ENCODE measurements around the gene TULP3. TPM values are rescaled to one million over a fixed set of nuclear protein-coding genes. Genes with fewer than 3 reads are reported as not detected.

TULP3 gene
- total RNA-seq, 3 donors from 2014 or later = 18.6 to 22.6 (median 20.8) TPM

DNA sequence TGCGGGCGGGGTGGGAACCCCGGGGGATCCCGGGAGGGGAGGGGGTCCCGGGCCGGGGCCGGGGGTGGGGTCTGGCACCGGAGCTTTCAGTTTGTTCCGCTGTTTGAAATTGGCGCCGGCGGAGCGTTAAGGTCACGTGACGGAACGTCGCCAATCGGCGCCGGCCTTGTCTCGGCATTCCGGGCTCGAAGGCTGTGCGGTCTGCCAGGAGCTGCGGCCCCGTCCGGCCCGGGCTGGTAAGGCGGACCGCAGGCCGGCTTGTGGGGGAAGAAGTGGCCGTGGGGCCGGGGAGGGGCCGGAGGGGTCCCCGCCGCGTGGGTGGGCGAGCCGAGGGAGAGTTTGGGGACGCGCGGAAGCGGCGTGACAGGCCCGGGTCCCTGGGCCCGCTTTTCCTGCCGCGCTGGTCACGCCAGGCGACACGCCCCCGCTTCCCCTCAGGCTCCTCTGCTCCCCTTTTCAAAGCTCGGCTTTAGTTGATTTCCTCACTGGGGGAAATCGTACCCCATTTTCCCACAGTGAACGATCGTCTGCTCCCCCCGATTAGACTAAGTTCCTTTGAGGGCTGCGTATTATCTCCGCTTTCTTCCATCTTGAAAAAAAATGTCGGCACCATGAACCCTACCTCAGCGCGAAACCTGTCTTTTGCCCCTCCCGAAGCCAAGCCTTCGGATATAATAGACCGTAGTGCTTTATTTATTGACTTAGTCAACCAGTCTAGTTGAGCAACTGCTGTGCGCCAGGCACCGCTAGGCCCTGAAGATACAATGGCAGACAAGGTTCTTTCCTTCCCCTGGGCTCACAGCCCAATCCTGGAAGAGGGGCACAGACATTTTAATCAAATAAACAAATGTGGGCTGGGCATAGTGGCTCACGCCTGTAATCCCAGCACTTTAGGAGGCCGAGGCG is 13.4 kb upstream of the TULP3 start, which contains the start of the genes FOXM1 and RHNO1:
TSS of gene FOXM1 (minus strand) at position 128 of the 906 bp plus-strand sequence. CDS start 2,696 bp downstream, outside the sequence.
TSS of gene RHNO1 (plus strand) at position 177 of the 906 bp plus-strand sequence. CDS start 8,144 bp downstream, outside the sequence.
- Histone ChIP-seq H3K27me3 (no peaks in the 10 kb centered on the region), H3K9me3 (no peaks in the 10 kb centered on the region), H3K27ac (peak within 1 kb of the TSS; percentile 95 to 98), H3K4me1 (peaks cover 7 to 13% of the 10 kb centered on the region in 2 donors), H3K4me3 (peak within 1 kb of the TSS; percentile 77 to 94 (median 90)), H3K36me3 (no peaks in the 10 kb centered on the region)
- intact Hi-C loops (cut with DNase I; ENCODE audit: low total_unique reads) = loop anchor here (5.0 kb wide), 1 partner anchor 65 kb away; the partner anchor contains the start of gene ITFG2
- peak; percentile 84 to 90 for DNase-seq (ENCODE audit: low spot score in 2 of 2)
- TF ChIP-seq POLR2A (IDR thresholded peaks at IDR 0.05) (peak; percentile 70), POLR2AphosphoS5 (IDR thresholded peaks at IDR 0.05) (peak; percentile 38 to 91 (median 54))
- TF ChIP-seq, protein P1, sequence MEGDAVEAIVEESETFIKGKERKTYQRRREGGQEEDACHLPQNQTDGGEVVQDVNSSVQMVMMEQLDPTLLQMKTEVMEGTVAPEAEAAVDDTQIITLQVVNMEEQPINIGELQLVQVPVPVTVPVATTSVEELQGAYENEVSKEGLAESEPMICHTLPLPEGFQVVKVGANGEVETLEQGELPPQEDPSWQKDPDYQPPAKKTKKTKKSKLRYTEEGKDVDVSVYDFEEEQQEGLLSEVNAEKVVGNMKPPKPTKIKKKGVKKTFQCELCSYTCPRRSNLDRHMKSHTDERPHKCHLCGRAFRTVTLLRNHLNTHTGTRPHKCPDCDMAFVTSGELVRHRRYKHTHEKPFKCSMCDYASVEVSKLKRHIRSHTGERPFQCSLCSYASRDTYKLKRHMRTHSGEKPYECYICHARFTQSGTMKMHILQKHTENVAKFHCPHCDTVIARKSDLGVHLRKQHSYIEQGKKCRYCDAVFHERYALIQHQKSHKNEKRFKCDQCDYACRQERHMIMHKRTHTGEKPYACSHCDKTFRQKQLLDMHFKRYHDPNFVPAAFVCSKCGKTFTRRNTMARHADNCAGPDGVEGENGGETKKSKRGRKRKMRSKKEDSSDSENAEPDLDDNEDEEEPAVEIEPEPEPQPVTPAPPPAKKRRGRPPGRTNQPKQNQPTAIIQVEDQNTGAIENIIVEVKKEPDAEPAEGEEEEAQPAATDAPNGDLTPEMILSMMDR (IDR thresholded peaks at IDR 0.05) = no peak

DNA sequence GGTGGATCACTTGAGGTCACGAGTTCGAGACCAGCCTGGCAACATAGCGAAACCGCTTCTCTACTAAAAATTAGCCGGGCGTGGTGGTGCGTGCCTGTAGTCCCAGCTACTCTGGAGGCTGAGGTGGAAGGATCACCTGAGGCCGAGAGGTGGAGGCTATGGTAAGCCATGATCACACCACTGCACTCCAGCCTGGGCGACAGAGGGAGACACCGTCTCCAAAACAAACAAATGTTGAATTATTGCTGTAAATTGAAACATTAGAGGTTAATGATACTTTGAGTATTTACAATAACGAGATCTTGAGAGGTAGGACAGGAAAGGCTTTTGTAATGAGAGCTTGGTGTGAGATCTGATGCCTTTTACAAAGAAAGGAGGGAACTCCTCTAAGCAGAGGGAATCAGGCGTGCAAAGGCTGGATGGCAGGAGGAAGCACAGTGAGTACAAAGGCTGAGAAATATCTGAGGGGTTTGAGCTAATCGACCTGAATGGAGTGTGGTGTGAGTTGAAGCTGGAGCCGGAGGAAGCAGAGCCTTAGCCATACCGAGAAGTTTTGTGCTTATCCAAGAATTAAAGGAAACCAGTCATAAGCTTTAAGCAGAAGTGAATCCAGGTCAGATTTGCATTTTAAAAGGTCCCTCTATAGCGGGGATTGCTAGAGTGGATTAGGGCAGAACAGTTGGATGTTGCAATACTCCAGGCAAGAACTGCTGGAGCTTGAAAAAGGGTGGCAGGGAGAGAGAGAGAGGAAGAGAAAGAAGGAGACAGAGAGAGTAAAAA is 12.5 kb upstream of the TULP3 start:
- peak overlapping the region; percentile 77 to 94 (median 90) for H3K4me3 ChIP-seq
- DNase-seq (ENCODE audit: low spot score in 2 of 2) = no peak
- H3K27ac ChIP-seq = peak overlapping the region; percentile 95 to 98
- H3K36me3 ChIP-seq = no peaks in the 10 kb centered on the region
- TF ChIP-seq, protein P1 (IDR thresholded peaks at IDR 0.05) = no peak
- no peak for TF ChIP-seq POLR2A (IDR thresholded peaks at IDR 0.05)
- peaks cover 7 to 13% of the 10 kb centered on the region in 2 donors for H3K4me1 ChIP-seq
- no peaks in the 10 kb centered on the region for H3K9me3 ChIP-seq
- no peaks in the 10 kb centered on the region for H3K27me3 ChIP-seq
- intact Hi-C loops (cut with DNase I; ENCODE audit: low total_unique reads) = loop anchor here (5.0 kb wide), 1 partner anchor 66 kb away; the partner anchor contains the start of gene ITFG2

DNA sequence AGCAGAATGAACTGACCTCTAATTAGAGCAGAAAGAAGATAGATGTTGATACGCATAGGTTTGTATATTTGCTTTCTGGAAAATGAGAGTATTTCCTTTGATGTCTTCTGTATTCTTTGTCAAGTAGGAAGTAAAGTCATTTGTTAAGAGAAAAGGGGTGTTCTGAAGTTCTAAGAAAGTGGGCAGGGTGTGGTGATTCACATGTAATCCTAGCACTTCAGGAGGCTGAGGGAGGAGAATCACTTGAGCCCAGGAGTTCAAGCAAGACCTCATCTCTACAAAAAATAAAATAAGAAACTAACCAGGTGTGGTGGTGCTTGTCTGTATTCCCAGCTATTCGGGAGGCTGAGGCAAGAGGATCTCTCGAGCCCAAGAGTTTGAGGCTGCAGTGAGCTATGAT is 10.8 kb upstream of the TULP3 start:
- H3K36me3 ChIP-seq = no peaks in the 10 kb centered on the region
- TF ChIP-seq, protein P1 (IDR thresholded peaks at IDR 0.05) = no peak
- TF ChIP-seq POLR2AphosphoS5 (IDR thresholded peaks at IDR 0.05) = no peak
- no peak for TF ChIP-seq POLR2A (IDR thresholded peaks at IDR 0.05)
- no peaks in the 10 kb centered on the region for H3K27me3 ChIP-seq
- DNase-seq (ENCODE audit: low spot score in 2 of 2) = no peak
- no peaks in the 10 kb centered on the region for H3K9me3 ChIP-seq
- intact Hi-C loops (cut with DNase I; ENCODE audit: low total_unique reads) = loop anchor here (5.0 kb wide), 1 partner anchor 68 kb away; the partner anchor contains the start of gene ITFG2
- no peak overlapping the region for H3K27ac ChIP-seq
- H3K4me3 ChIP-seq = no peak overlapping the region
- peaks cover 7 to 13% of the 10 kb centered on the region in 2 donors for H3K4me1 ChIP-seq

DNA sequence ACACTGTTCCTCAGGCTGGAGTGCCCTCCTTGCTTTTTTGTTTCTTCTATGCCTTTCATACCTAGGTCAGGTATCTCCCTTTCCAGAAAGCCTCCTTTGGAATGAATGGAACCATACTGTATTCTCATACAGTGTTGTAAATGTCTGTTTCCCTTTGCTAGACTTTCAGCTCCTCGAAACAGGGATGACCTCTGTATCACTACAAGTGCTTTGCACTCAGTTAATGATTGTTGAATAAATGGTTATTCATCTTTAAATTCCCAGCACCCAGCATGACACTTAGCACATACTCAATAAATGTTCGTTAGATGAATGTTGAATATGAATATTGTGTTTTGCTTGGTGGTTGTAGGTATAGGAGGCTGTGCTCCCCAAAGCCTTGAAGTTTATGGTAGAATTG is 5.9 kb upstream of the TULP3 start:
- Histone ChIP-seq H3K36me3 (no peaks in the 10 kb centered on the region), H3K27me3 (no peaks in the 10 kb centered on the region), H3K4me1 (no peaks in the 10 kb centered on the region), H3K27ac (no peak overlapping the region), H3K4me3 (no peak overlapping the region), H3K9me3 (no peaks in the 10 kb centered on the region)
- intact Hi-C loops (cut with DNase I; ENCODE audit: low total_unique reads) = no loop called here
- no peak for DNase-seq (ENCODE audit: low spot score in 2 of 2)
- TF ChIP-seq, protein P1 (IDR thresholded peaks at IDR 0.05) = no peak
- TF ChIP-seq POLR2A (IDR thresholded peaks at IDR 0.05) (no peak), POLR2AphosphoS5 (IDR thresholded peaks at IDR 0.05) (no peak)
